Liver (tissue), 3 donors: ENCODE results near the gene CAPN2.

Experiments used
- CTCF ChIP-seq: fragments of 150-350 bp; IDR thresholded peaks from 2 replicates; pipeline ENCODE4 v1.5.1; 2017; ENCODE audit warnings: improper control_type of control experiment, low read depth, low read length; ENCODE audit not compliant: missing input control
- EGR1 ChIP-seq, 2 donors: IDR thresholded peaks; 2 replicates each; pipeline ENCODE4 v1.6.1; 2016 to 2018; ENCODE audit warnings: antibody characterized with exemption in 2 of 2, low read depth in 2 of 2
- FOXA1 ChIP-seq: IDR thresholded peaks from 2 replicates; pipeline ENCODE4 v1.6.1; 2016; ENCODE audit warnings: antibody characterized with exemption
- JUND ChIP-seq, 2 donors: IDR thresholded peaks; 2 replicates each; pipeline ENCODE4 v1.6.1; 2016; ENCODE audit warnings: antibody characterized with exemption in 2 of 2
- MAX ChIP-seq: IDR thresholded peaks from 2 replicates; pipeline ENCODE4 v1.6.1; 2016; ENCODE audit warnings: antibody characterized with exemption
- RAD21 ChIP-seq, 2 donors: IDR thresholded peaks; 2 replicates each; pipeline ENCODE4 v1.6.1; 2016; ENCODE audit warnings: antibody characterized with exemption in 2 of 2, mild to moderate bottlenecking in 2 of 2
- REST ChIP-seq: IDR thresholded peaks from 2 replicates; pipeline ENCODE4 v1.6.1; 2016; ENCODE audit warnings: antibody characterized with exemption, mild to moderate bottlenecking
- RXRA ChIP-seq, 2 donors: IDR thresholded peaks; 2 replicates each; pipeline ENCODE4 v1.6.1; 2017 to 2018; ENCODE audit warnings: antibody characterized with exemption in 2 of 2, mild to moderate bottlenecking in 1 of 2
- SP1 ChIP-seq: IDR thresholded peaks from 2 replicates; pipeline ENCODE4 v1.6.1; 2018; ENCODE audit warnings: antibody characterized with exemption, mild to moderate bottlenecking
- TAF1 ChIP-seq: conservative IDR thresholded peaks from 2 replicates; pipeline ENCODE4 v1.6.1; 2016; ENCODE audit warnings: antibody characterized with exemption, mild to moderate bottlenecking
- YY1 ChIP-seq: IDR thresholded peaks from 2 replicates; pipeline ENCODE4 v1.6.1; 2016; ENCODE audit warnings: antibody characterized with exemption, mild to moderate bottlenecking
- TF ChIP-seq, protein P1 (sequence below): IDR thresholded peaks from 2 replicates; pipeline ENCODE4 v1.6.1; 2016; ENCODE audit warnings: antibody characterized with exemption
- TF ChIP-seq, protein P2 (sequence below): IDR thresholded peaks from 2 replicates; pipeline ENCODE4 v1.6.1; 2016; ENCODE audit warnings: antibody characterized with exemption
- donor health status: healthy.
- donor health status: healthy.

DNA sequence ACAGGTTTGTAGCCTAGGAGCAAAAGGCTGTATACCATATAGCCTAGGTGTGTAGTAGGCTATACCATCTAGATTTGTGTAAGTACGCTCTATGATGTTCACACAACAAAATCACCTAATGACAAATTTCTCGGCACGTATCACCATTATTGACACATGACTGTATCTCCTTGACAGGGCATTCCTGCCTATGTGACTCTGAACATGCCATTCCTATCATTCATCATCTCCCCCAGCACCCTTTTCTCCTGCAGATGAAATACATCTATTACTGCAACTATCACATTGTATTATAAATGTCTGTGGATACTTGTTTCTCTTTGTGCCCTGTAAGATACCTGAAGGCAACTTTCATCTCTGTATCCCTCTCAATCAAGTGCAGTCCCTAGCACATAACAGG, 103.5 kb downstream of the CAPN2 start:
- TF ChIP-seq CTCF: no peak
- TF ChIP-seq YY1: no peak
- TF ChIP-seq RAD21 (IDR thresholded peaks at IDR 0.05): no peak
- no peak for TF ChIP-seq REST
- no peak for TF ChIP-seq TAF1
- no peak for TF ChIP-seq FOXA1
- TF ChIP-seq, protein P1, sequence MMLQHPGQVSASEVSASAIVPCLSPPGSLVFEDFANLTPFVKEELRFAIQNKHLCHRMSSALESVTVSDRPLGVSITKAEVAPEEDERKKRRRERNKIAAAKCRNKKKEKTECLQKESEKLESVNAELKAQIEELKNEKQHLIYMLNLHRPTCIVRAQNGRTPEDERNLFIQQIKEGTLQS: no peak
- no peak for TF ChIP-seq EGR1 (IDR thresholded peaks at IDR 0.05; ENCODE audit: low read depth in 2 of 2)
- no peak for TF ChIP-seq JUND (IDR thresholded peaks at IDR 0.05)
- TF ChIP-seq, protein P2, sequence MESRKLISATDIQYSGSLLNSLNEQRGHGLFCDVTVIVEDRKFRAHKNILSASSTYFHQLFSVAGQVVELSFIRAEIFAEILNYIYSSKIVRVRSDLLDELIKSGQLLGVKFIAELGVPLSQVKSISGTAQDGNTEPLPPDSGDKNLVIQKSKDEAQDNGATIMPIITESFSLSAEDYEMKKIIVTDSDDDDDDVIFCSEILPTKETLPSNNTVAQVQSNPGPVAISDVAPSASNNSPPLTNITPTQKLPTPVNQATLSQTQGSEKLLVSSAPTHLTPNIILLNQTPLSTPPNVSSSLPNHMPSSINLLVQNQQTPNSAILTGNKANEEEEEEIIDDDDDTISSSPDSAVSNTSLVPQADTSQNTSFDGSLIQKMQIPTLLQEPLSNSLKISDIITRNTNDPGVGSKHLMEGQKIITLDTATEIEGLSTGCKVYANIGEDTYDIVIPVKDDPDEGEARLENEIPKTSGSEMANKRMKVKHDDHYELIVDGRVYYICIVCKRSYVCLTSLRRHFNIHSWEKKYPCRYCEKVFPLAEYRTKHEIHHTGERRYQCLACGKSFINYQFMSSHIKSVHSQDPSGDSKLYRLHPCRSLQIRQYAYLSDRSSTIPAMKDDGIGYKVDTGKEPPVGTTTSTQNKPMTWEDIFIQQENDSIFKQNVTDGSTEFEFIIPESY: no peak
- TF ChIP-seq MAX: no peak
- no peak for TF ChIP-seq RXRA (IDR thresholded peaks at IDR 0.05)
- TF ChIP-seq SP1: no peak
